HCT116 (cell line): ENCODE results near the gene MPPED1. TPM values are rescaled to one million over a fixed set of nuclear protein-coding genes. Genes with fewer than 3 reads are reported as not detected.

Experiments used
- ATAC-seq: fragments of 200-7000 bp; cut with Tn5 transposase; 2 replicates; pipeline ENCODE4 v1.9.1; 2020; ENCODE audit warnings: mild to moderate bottlenecking, moderate library complexity
- BruUV-seq: library from RNA; stranded (reverse); fragments of 400-500 nt; replicated peaks from 2 replicates; lab custom pipeline; 2021; lab: Mats Ljungman, UMichigan
- CTCF ChIA-PET: fragments of 300-600 bp; sonication (Branson Sonifier 250); formaldehyde crosslinking; loops from one replicate; lab custom pipeline; 2021; ENCODE audit warnings: antibody characterized with exemption; lab: Charles Lee
- POLR2A ChIA-PET: fragments of 300-600, 350-600 bp; sonication (Branson Sonifier 250); formaldehyde crosslinking; loops from one replicate; lab custom pipeline; 2021; ENCODE audit warnings: antibody characterized with exemption; lab: Charles Lee
- RAD21 ChIA-PET, 2 experiments: fragments of 300-600 bp; sonication (Branson Sonifier 250); formaldehyde crosslinking; loops; one replicate each; lab custom pipeline; 2023; ENCODE audit warnings: low total read pairs in 2 of 2; ENCODE audit not compliant: uncharacterized antibody in 2 of 2, unreplicated experiment in 2 of 2, low non-redundant PET in 1 of 2; lab: Charles Lee
- DNase-seq: peaks from one replicate; pipeline ENCODE4 v3.0.0-alpha.2; 2010; ENCODE audit warnings: low read depth, low spot score
- H2AFZ ChIP-seq: fragments of 200-600 bp; shearing (Covaris generic), sonication (generic); 2 replicates; pipeline ENCODE4 v1.6.1; 2017; ENCODE audit warnings: low read depth, mixed run types, mixed read lengths, antibody characterized with exemption, low read length; ENCODE audit not compliant: poor library complexity, severe bottlenecking
- H3K27ac ChIP-seq: 2 replicates; pipeline ENCODE4 v1.5.1; 2012; ENCODE audit warnings: low read depth, low read length
- H3K27me3 ChIP-seq: fragments of 200-600 bp; sonication (generic); 2 replicates; pipeline ENCODE4 v1.6.1; 2016; ENCODE audit warnings: mixed run types, low read length, mixed read lengths; ENCODE audit not compliant: insufficient read depth
- H3K36me3 ChIP-seq, 2 experiments: fragments of 200-500 bp in 1 of 2; fragments of 200-600 bp in 1 of 2; sonication (Bioruptor generic) in 1 of 2; sonication (generic) in 1 of 2; 2 replicates each; pipeline versions ENCODE4 v1.5.1 to v1.6.1; 2014 to 2016; ENCODE audit warnings: low read length in 2 of 2, inconsistent platforms in 1 of 2, mixed read lengths in 1 of 2, mixed run types in 1 of 2; ENCODE audit not compliant: insufficient read depth in 2 of 2, control insufficient read depth in 1 of 2
- H3K4me1 ChIP-seq, 2 experiments: fragments of 200-600 bp in 1 of 2; sonication (generic) in 1 of 2; 2 replicates each; pipeline versions ENCODE4 v1.5.1 to v1.6.1; 2012 to 2017; ENCODE audit warnings: low read length in 2 of 2, inconsistent platforms in 1 of 2, mild to moderate bottlenecking in 1 of 2, mixed read lengths in 1 of 2, mixed run types in 1 of 2, moderate library complexity in 1 of 2; ENCODE audit not compliant: insufficient read depth in 2 of 2, control insufficient read depth in 1 of 2
- H3K4me2 ChIP-seq: fragments of 200-600 bp; sonication (generic); 2 replicates; pipeline ENCODE4 v1.6.1; 2017; ENCODE audit warnings: mixed run types, low read length, mixed read lengths
- H3K4me3 ChIP-seq, 2 experiments: fragments of 200-600 bp in 1 of 2; sonication (generic) in 1 of 2; replicated peaks in 1 of 2; 2 replicates each; pipeline ENCODE4 v1.5.1; 2011 to 2016; ENCODE audit warnings: low read length in 2 of 2, control low read depth in 1 of 2, low read depth in 1 of 2, mild to moderate bottlenecking in 1 of 2, mixed read lengths in 1 of 2, mixed run types in 1 of 2
- H3K79me2 ChIP-seq: fragments of 200-600 bp; sonication (generic); 2 replicates; pipeline ENCODE4 v1.6.1; 2017; ENCODE audit warnings: mild to moderate bottlenecking, mixed run types, low read length, moderate library complexity, mixed read lengths; ENCODE audit not compliant: insufficient read depth
- H3K9ac ChIP-seq: fragments of 200-600 bp; sonication (generic); 2 replicates; pipeline ENCODE4 v1.6.1; 2016; ENCODE audit warnings: low read length, mixed read lengths
- H3K9me2 ChIP-seq: fragments of 200-600 bp; sonication (generic), shearing (Covaris generic); 2 replicates; pipeline ENCODE4 v1.6.1; 2017; ENCODE audit warnings: mixed run types, mild to moderate bottlenecking, moderate library complexity; ENCODE audit not compliant: insufficient read depth
- H3K9me3 ChIP-seq, 2 experiments: fragments of 200-500 bp in 1 of 2; fragments of 200-600 bp in 1 of 2; sonication (Bioruptor generic) in 1 of 2; sonication (generic) in 1 of 2; 2 replicates each; pipeline ENCODE4 v1.6.1; 2014 to 2017; ENCODE audit warnings: low read length in 2 of 2, mixed read lengths in 2 of 2, inconsistent platforms in 1 of 2, low read depth in 1 of 2, mild to moderate bottlenecking in 1 of 2, mixed run types in 1 of 2, moderate library complexity in 1 of 2; ENCODE audit not compliant: control insufficient read depth in 1 of 2, insufficient read depth in 1 of 2
- H4K20me1 ChIP-seq: fragments of 200-600 bp; sonication (generic), shearing (Covaris generic); 2 replicates; pipeline ENCODE4 v1.6.1; 2017; ENCODE audit warnings: mixed run types, mild to moderate bottlenecking, moderate library complexity; ENCODE audit not compliant: insufficient read depth
- CEBPB ChIP-seq: IDR thresholded peaks from 2 replicates; pipeline ENCODE4 v1.6.1; 2012; ENCODE audit warnings: low read depth
- EGR1 ChIP-seq: IDR thresholded peaks from 2 replicates; pipeline ENCODE4 v1.6.1; 2012; ENCODE audit warnings: low read depth
- EZH2phosphoT487 ChIP-seq: fragments of 200-600 bp; IDR thresholded peaks from 2 replicates; pipeline ENCODE4 v1.6.1; 2018; ENCODE audit warnings: antibody characterized with exemption, borderline replicate concordance
- FOSL1 ChIP-seq: IDR thresholded peaks from 2 replicates; pipeline ENCODE4 v1.6.1; 2012; ENCODE audit warnings: low read depth
- JUND ChIP-seq: IDR thresholded peaks from 2 replicates; pipeline ENCODE4 v1.6.1; 2012
- POLR2AphosphoS5 ChIP-seq: IDR thresholded peaks from 2 replicates; pipeline ENCODE4 v1.6.1; 2011; ENCODE audit warnings: mild to moderate bottlenecking, low read depth, low read length, moderate library complexity
- SP1 ChIP-seq: IDR thresholded peaks from 2 replicates; pipeline ENCODE4 v1.6.1; 2012; ENCODE audit warnings: low read depth
- SRF ChIP-seq: IDR thresholded peaks from 2 replicates; pipeline ENCODE4 v1.6.1; 2012; ENCODE audit warnings: low read depth
- ZFX ChIP-seq: fragments of 450-650 bp; IDR thresholded peaks from 2 replicates; pipeline ENCODE4 v1.6.1; 2017
- ZNF274 ChIP-seq: fragments of 200-500 bp; sonication (Bioruptor generic); IDR thresholded peaks from 2 replicates; pipeline ENCODE4 v1.6.1; 2014; ENCODE audit warnings: mild to moderate bottlenecking, low read depth, low read length, inconsistent platforms
- intact Hi-C: fragments of 100-400 bp; cut with micrococcal nuclease; formaldehyde crosslinking; loops from 2 replicates; pipeline ENCODE4 v1.10.0; 2022
- total RNA-seq: library from RNA; stranded (reverse); gene quantifications from one replicate; pipeline ENCODE4 v1.2.1, GENCODE V29; 2021; ENCODE audit not compliant: unreplicated experiment
- TF ChIP-seq, protein P1 (sequence below), 3 experiments: fragments of 200-600 bp in 1 of 3; sonication (generic) in 1 of 3; IDR thresholded peaks in 2 of 3; conservative IDR thresholded peaks in 1 of 3; 2 replicates each; pipeline ENCODE4 v1.5.1; 2012 to 2017; ENCODE audit warnings: low read depth in 2 of 3, low read length in 2 of 3, antibody characterized with exemption in 1 of 3, borderline replicate concordance in 1 of 3, control low read depth in 1 of 3, mild to moderate bottlenecking in 1 of 3, mixed read lengths in 1 of 3, mixed run types in 1 of 3, moderate library complexity in 1 of 3; ENCODE audit not compliant: insufficient read depth in 1 of 3
- TF ChIP-seq, protein P2 (sequence below): IDR thresholded peaks from 2 replicates; pipeline ENCODE4 v1.6.1; 2012

MPPED1 gene
- total RNA-seq, 1 experiment from 2014 or later, result not detected

DNA sequence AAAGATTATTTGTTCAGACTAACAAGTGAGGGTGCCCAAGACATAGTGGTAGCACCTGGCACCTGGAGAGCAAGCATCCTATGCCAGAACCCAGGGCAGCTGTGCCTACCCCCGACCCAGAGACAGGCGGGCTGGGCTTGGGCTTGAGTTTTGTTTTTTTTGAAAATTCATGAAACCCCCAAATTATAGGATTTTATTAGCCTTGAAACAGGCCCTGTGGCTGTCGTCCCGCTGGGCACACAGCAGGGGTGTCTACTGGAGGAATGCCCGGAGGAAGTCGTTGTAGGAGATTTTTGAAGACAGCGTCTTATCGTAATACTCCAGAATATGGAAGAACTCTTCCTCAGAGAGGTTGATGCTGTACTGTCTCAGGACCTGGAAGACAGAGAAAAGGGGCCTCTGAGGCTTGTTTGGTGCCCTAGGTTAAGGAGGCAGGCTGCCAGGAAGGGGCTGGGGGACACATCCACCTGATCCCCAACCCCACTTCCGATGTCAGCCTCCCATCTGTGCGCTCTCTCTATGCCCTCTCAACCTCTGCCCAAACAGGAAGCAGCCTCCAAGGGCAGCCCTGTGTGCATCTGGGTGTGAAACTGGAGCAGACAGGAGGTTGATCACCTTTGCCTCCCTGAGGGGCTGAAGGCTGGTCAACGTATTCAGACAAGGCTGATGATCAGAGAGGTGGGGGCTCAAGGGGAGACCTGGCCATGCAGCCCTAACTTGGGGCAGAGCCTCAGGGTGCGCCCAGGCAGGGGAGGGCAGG is 117.0 kb downstream of the MPPED1 start:
- no peak overlapping the region for H3K4me3 ChIP-seq
- H3K4me1 ChIP-seq, result no peaks in the 10 kb centered on the region
- no peak overlapping the region for H3K4me2 ChIP-seq
- no peaks in the 10 kb centered on the region for H4K20me1 ChIP-seq
- ChIA-PET POLR2A (no interaction called here), RAD21 (no interaction called here), CTCF (no interaction called here)
- no peaks in the 10 kb centered on the region for H3K79me2 ChIP-seq
- DNase-seq (no peak), ATAC-seq (no peak)
- 0 out of 2 replicates have a peak, but pooled peaks cover 5% of the 10 kb centered on the region for H3K27me3 ChIP-seq
- H3K9me2 ChIP-seq, result no peaks in the 10 kb centered on the region
- H2AFZ ChIP-seq, result no peak overlapping the region
- no peaks in the 10 kb centered on the region for H3K9me3 ChIP-seq
- BruUV-seq, result no TSS peak
- no peak for TF ChIP-seq JUND
- TF ChIP-seq SRF, result no peak
- no peak for TF ChIP-seq ZFX
- TF ChIP-seq POLR2AphosphoS5, result no peak
- no peak for TF ChIP-seq EGR1
- no peak for TF ChIP-seq CEBPB
- TF ChIP-seq, protein P1, sequence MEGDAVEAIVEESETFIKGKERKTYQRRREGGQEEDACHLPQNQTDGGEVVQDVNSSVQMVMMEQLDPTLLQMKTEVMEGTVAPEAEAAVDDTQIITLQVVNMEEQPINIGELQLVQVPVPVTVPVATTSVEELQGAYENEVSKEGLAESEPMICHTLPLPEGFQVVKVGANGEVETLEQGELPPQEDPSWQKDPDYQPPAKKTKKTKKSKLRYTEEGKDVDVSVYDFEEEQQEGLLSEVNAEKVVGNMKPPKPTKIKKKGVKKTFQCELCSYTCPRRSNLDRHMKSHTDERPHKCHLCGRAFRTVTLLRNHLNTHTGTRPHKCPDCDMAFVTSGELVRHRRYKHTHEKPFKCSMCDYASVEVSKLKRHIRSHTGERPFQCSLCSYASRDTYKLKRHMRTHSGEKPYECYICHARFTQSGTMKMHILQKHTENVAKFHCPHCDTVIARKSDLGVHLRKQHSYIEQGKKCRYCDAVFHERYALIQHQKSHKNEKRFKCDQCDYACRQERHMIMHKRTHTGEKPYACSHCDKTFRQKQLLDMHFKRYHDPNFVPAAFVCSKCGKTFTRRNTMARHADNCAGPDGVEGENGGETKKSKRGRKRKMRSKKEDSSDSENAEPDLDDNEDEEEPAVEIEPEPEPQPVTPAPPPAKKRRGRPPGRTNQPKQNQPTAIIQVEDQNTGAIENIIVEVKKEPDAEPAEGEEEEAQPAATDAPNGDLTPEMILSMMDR (IDR thresholded peaks at IDR 0.05 in 2 of 3, conservative IDR thresholded peaks at IDR 0.05 in 1 of 3; ENCODE audit: borderline replicate concordance in 1 of 3, insufficient read depth in 1 of 3, low read depth in 2 of 3, low read length in 2 of 3), result no peak
- TF ChIP-seq FOSL1, result no peak
- no peak for TF ChIP-seq SP1
- TF ChIP-seq, protein P2, sequence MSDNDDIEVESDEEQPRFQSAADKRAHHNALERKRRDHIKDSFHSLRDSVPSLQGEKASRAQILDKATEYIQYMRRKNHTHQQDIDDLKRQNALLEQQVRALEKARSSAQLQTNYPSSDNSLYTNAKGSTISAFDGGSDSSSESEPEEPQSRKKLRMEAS, result no peak
- no peak for TF ChIP-seq EZH2phosphoT487
- no peak for TF ChIP-seq ZNF274
- H3K27ac ChIP-seq, result no peak overlapping the region
- no peak overlapping the region for H3K9ac ChIP-seq
- intact Hi-C loops, result no loop called here
- no peaks in the 10 kb centered on the region for H3K36me3 ChIP-seq
